GM12891 (cell line): ENCODE measurements around the gene LUZP1.

Experiments
- POLR2A ChIP-seq: IDR thresholded peaks from 2 replicates; pipeline ENCODE4 v1.6.1; 2011; ENCODE audit warnings: low read depth, low read length, control low read depth
- POU2F2 ChIP-seq: IDR thresholded peaks from 2 replicates; pipeline ENCODE4 v1.6.1; 2011; ENCODE audit warnings: low read depth, mild to moderate bottlenecking, control low read depth, low read length, moderate library complexity
- TAF1 ChIP-seq: IDR thresholded peaks from 2 replicates; pipeline ENCODE4 v1.6.1; 2011; ENCODE audit warnings: low read depth, low read length, control low read depth

GRCh38 chr1:23079025-23079424 lies 89.6 kb downstream of the LUZP1 start:
- no peak for TF ChIP-seq POLR2A
- no peak for TF ChIP-seq POU2F2
- TF ChIP-seq TAF1: no peak
